HepG2 (cell line): ENCODE data around the gene CHKA. TPM values are rescaled to one million over a fixed set of nuclear protein-coding genes. Genes with fewer than 3 reads are reported as not detected.

ENCODE experiments used
- ETV5 ChIP-seq: IDR thresholded peaks from 2 replicates; pipeline ENCODE4 v1.6.1; 2018; ENCODE audit warnings: missing biosample characterization, missing genetic modification reagents, inconsistent platforms, borderline replicate concordance
- FOXK2 ChIP-seq: fragments of 450-650 bp; IDR thresholded peaks from 2 replicates; pipeline ENCODE4 v1.6.1; 2016
- MEF2D ChIP-seq: sonication (generic); formaldehyde crosslinking; IDR thresholded peaks from 2 replicates; pipeline ENCODE4 v1.5.1; 2020; ENCODE audit warnings: mild to moderate bottlenecking, missing genetic modification reagents
- NFAT5 ChIP-seq: sonication (generic); formaldehyde crosslinking; IDR thresholded peaks from 2 replicates; pipeline ENCODE4 v1.4.0; 2020; ENCODE audit warnings: missing genetic modification reagents
- TCF7 ChIP-seq: sonication (generic); IDR thresholded peaks from 2 replicates; pipeline ENCODE4 v1.6.1; 2016; ENCODE audit warnings: antibody characterized with exemption, low read depth
- ZFP41 ChIP-seq: sonication (generic); formaldehyde crosslinking; IDR thresholded peaks from 2 replicates; pipeline ENCODE4 v1.4.0; 2020; ENCODE audit warnings: mild to moderate bottlenecking, missing genetic modification reagents, borderline replicate concordance
- ZFP82 ChIP-seq: sonication (generic); formaldehyde crosslinking; IDR thresholded peaks from 2 replicates; pipeline ENCODE4 v1.5.1; 2020; ENCODE audit warnings: mild to moderate bottlenecking, missing genetic modification reagents, borderline replicate concordance
- ZMAT5 ChIP-seq: sonication (generic); formaldehyde crosslinking; IDR thresholded peaks from 2 replicates; pipeline ENCODE4 v1.5.0; 2020; ENCODE audit warnings: mild to moderate bottlenecking, low read depth, missing genetic modification reagents, borderline replicate concordance
- ZNF441 ChIP-seq: sonication (generic); formaldehyde crosslinking; IDR thresholded peaks from 2 replicates; pipeline ENCODE4 v1.7.0; 2021; ENCODE audit warnings: missing genetic modification reagents, borderline replicate concordance
- ZNF496 ChIP-seq: sonication (generic); formaldehyde crosslinking; IDR thresholded peaks from 2 replicates; pipeline ENCODE4 v1.8.1; 2023; ENCODE audit warnings: mild to moderate bottlenecking, moderate library complexity, missing genetic modification reagents; ENCODE audit not compliant: insufficient replicate concordance
- ZNF562 ChIP-seq: sonication (generic); formaldehyde crosslinking; IDR thresholded peaks from 2 replicates; pipeline ENCODE4 v1.8.0; 2022; ENCODE audit warnings: missing genetic modification reagents, borderline replicate concordance
- ZNF713 ChIP-seq: sonication (generic); formaldehyde crosslinking; IDR thresholded peaks from 2 replicates; pipeline ENCODE4 v1.4.0; 2020; ENCODE audit warnings: mild to moderate bottlenecking, missing genetic modification reagents
- ZNF790 ChIP-seq: sonication (generic); formaldehyde crosslinking; IDR thresholded peaks from 2 replicates; pipeline ENCODE4 v1.8.0; 2022; ENCODE audit warnings: missing genetic modification reagents, mild to moderate bottlenecking, borderline replicate concordance
- ZSCAN9 ChIP-seq: IDR thresholded peaks from 2 replicates; pipeline ENCODE4 v1.6.1; 2016; ENCODE audit warnings: borderline replicate concordance
- polyA plus RNA-seq, 8 experiments: library from polyadenylated mRNA; depleted of rRNA in 3 of 8; stranded (reverse) in 7 of 8; unstranded in 1 of 8; fragments of >200 nt; fragmentation: Illumina TruSeq in 4 of 8; extraction: Trizol in 4 of 8; gene quantifications; 2 replicates each; pipeline versions ENCODE4 v1.2.1 to v1.2.3, GENCODE V29; 2011 to 2016; ENCODE audit warnings: low read depth in 4 of 8, missing spikeins in 1 of 8, mixed read lengths in 1 of 8; ENCODE audit not compliant: insufficient read depth in 1 of 8
- total RNA-seq, 5 experiments: library from RNA; depleted of rRNA; stranded (reverse); fragments of >200 nt; fragmentation: Illumina TruSeq; extraction: Trizol; gene quantifications; 2 replicates each; pipeline ENCODE4 v1.2.3, GENCODE V29; 2016; ENCODE audit warnings: low read depth in 1 of 5
- TF ChIP-seq, protein P1 (sequence below): sonication (generic); formaldehyde crosslinking; IDR thresholded peaks from 2 replicates; pipeline ENCODE4 v1.4.0; 2020; ENCODE audit warnings: missing genetic modification reagents
- TF ChIP-seq, protein P2 (sequence below): sonication (generic); formaldehyde crosslinking; IDR thresholded peaks from 2 replicates; pipeline ENCODE4 v1.8.0; 2022; ENCODE audit warnings: mild to moderate bottlenecking, missing genetic modification reagents, moderate library complexity

The CHKA gene
- total and polyA plus RNA-seq, 2 of the 13 experiments (the other 11 are each of a cell fraction or from before 2014, with no cell fraction given), result 71.6 to 92.7 TPM

DNA sequence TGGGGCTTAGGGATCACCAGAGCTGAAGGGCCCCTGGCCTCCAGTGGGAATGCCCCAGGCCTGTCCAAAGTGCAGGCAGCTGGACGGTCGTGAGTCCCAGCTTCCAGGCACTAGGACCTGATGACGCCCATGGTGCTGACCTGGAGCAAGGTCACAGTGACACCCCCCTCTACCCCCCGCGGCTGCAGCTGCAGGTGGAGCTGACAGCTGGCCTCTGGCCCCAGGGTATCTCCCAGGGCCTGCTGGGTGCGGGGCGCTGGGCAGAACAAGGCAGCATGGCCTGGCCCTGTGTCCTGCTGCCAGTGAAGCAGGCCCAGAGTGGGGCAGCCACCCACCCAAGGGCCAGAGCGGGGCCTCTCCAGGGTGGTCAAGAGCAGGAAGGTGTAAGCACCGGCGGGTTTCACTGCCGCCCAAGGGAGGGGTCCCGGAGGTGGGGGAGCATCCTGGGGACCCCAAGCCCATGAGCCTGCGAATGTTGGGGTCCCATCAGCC is 82.9 kb downstream of the CHKA start (continued):
- TF ChIP-seq, protein P1, sequence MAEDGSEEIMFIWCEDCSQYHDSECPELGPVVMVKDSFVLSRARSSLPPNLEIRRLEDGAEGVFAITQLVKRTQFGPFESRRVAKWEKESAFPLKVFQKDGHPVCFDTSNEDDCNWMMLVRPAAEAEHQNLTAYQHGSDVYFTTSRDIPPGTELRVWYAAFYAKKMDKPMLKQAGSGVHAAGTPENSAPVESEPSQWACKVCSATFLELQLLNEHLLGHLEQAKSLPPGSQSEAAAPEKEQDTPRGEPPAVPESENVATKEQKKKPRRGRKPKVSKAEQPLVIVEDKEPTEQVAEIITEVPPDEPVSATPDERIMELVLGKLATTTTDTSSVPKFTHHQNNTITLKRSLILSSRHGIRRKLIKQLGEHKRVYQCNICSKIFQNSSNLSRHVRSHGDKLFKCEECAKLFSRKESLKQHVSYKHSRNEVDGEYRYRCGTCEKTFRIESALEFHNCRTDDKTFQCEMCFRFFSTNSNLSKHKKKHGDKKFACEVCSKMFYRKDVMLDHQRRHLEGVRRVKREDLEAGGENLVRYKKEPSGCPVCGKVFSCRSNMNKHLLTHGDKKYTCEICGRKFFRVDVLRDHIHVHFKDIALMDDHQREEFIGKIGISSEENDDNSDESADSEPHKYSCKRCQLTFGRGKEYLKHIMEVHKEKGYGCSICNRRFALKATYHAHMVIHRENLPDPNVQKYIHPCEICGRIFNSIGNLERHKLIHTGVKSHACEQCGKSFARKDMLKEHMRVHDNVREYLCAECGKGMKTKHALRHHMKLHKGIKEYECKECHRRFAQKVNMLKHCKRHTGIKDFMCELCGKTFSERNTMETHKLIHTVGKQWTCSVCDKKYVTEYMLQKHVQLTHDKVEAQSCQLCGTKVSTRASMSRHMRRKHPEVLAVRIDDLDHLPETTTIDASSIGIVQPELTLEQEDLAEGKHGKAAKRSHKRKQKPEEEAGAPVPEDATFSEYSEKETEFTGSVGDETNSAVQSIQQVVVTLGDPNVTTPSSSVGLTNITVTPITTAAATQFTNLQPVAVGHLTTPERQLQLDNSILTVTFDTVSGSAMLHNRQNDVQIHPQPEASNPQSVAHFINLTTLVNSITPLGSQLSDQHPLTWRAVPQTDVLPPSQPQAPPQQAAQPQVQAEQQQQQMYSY (CRISPR knock-in tag), result no peak
- peak; percentile 63; the same call in 1 of the 2 replicates for TF ChIP-seq ETV5
- no peak for TF ChIP-seq ZNF496 (CRISPR knock-in tag)
- TF ChIP-seq ZFP41, result no peak
- peak; percentile 72; the same call in 1 of the 2 replicates for TF ChIP-seq NFAT5 (CRISPR knock-in tag)
- peak; percentile 37; the same call in 1 of the 2 replicates for TF ChIP-seq TCF7
- TF ChIP-seq MEF2D, result peak; percentile 89; the same call in 1 of the 2 replicates
- TF ChIP-seq, protein P2, sequence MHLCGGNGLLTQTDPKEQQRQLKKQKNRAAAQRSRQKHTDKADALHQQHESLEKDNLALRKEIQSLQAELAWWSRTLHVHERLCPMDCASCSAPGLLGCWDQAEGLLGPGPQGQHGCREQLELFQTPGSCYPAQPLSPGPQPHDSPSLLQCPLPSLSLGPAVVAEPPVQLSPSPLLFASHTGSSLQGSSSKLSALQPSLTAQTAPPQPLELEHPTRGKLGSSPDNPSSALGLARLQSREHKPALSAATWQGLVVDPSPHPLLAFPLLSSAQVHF (CRISPR knock-in tag), result peak; percentile 89; the same call in 1 of the 2 replicates
- TF ChIP-seq ZMAT5 (CRISPR knock-in tag), result no peak
- 0 out of 2 replicates have a peak, but pooled peaks have one; percentile 24 for TF ChIP-seq ZNF713 (CRISPR knock-in tag)
- TF ChIP-seq ZNF790 (CRISPR knock-in tag), result no peak
- no peak for TF ChIP-seq ZNF562 (CRISPR knock-in tag)
- no peak for TF ChIP-seq ZFP82
- no peak for TF ChIP-seq FOXK2
- TF ChIP-seq ZNF441, result no peak
- TF ChIP-seq ZSCAN9, result peak; percentile 72; the same call in 1 of the 2 replicates
